ENCODE measurements around the gene LAMP1. TPM values are rescaled to one million over a fixed set of nuclear protein-coding genes. Genes with fewer than 3 reads are reported as not detected.

LAMP1 gene
- total RNA-seq, 1 experiment from 2014 or later, result 225 TPM

Other genes with a start within 250 kb of the LAMP1 start
- not detected in 2 replicates for gene F7, start 191.4 kb upstream of the LAMP1 start, total RNA-seq (2014; rRNA removed; shearing (Covaris generic); ENCODE audit: low replicate concordance)
- not detected in 2 replicates for gene F10, start 174.4 kb upstream of the LAMP1 start, total RNA-seq (2014; rRNA removed; shearing (Covaris generic); ENCODE audit: low replicate concordance)
- gene PROZ, start 138.6 kb upstream of the LAMP1 start, total RNA-seq (2014; rRNA removed; shearing (Covaris generic); ENCODE audit: low replicate concordance), result not detected in 2 replicates
- gene PCID2, start 88.6 kb upstream of the LAMP1 start, total RNA-seq (2014; rRNA removed; shearing (Covaris generic); ENCODE audit: low replicate concordance), result 74.5 and 106 TPM in 2 replicates
- gene CUL4A, start 87.6 kb upstream of the LAMP1 start, total RNA-seq (2014; rRNA removed; shearing (Covaris generic); ENCODE audit: low replicate concordance), result 157 and 2,206 TPM in 2 replicates
- 0.17 TPM in 1 of 2 replicates, not detected in the other for gene GRTP1, start 66.9 kb downstream of the LAMP1 start, total RNA-seq (2014; rRNA removed; shearing (Covaris generic); ENCODE audit: low replicate concordance)
- gene ADPRHL1, start 156.2 kb downstream of the LAMP1 start, total RNA-seq (2014; rRNA removed; shearing (Covaris generic); ENCODE audit: low replicate concordance), result 0.96 and 2.8 TPM in 2 replicates
- 6.0 and 6.8 TPM in 2 replicates for gene DCUN1D2, start 193.5 kb downstream of the LAMP1 start, total RNA-seq (2014; rRNA removed; shearing (Covaris generic); ENCODE audit: low replicate concordance)